H7 (cell line): ENCODE results near the gene APOBEC4. TPM values are rescaled to one million over a fixed set of nuclear protein-coding genes. Genes with fewer than 3 reads are reported as not detected.

Experiments used
- DNase-seq: peaks from one replicate; pipeline ENCODE4 v3.0.0; 2012
- H3K27me3 ChIP-seq: 2 replicates; pipeline ENCODE4 v1.6.0; 2011; ENCODE audit warnings: mild to moderate bottlenecking, low read length; ENCODE audit not compliant: control insufficient read depth, insufficient read depth
- H3K36me3 ChIP-seq: replicated peaks from 2 replicates; pipeline ENCODE4 v1.5.1; 2011; ENCODE audit warnings: low read length; ENCODE audit not compliant: control insufficient read depth, insufficient read depth
- H3K4me3 ChIP-seq: 2 replicates; pipeline ENCODE4 v1.5.1; 2011; ENCODE audit warnings: low read depth, mild to moderate bottlenecking, control low read depth, low read length, moderate library complexity; ENCODE audit not compliant: insufficient read depth
- total RNA-seq: library from RNA; depleted of rRNA; stranded (reverse); fragments of >200 nt; shearing (Covaris generic); gene quantifications from 2 replicates; pipeline ENCODE4 v1.2.3, GENCODE V29; 2014

APOBEC4 gene
- total RNA-seq, 1 experiment from 2014 or later: not detected

DNA sequence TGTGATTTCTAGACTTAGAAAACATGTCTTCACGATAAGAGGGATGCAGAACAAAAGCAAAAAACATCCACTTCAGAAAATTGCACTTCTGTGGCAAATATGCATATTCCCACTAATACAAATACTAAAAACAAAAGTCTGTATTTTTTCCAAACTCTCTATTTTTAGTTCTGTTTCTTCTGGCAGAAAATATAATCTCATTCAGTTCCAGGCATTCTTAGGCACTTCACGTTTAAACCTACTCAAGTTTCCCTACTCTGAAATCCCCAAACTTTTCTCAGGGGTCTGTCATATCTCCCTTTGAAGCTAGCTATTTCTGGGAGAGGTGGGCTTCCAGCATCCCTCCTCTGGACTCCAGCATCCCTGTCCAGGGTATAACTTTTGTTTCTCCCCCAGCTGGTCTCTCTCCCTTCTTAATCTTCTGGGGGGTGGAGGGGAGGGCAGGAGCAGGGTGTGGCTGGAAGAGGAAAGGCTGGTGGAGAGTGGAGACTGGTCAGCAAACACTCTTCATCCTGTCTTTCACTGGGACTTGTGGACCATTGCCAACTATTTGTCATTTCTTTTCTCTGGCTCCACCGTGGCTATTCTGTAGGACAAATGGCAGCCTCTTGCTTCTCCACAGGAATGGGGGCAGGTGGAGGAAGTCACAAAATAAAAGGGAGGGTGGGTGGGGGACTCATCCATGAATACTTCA lies 43.2 kb downstream of the APOBEC4 start:
- DNase-seq: no peak
- Histone ChIP-seq H3K4me3 (no peak overlapping the region), H3K36me3 (no peaks in the 10 kb centered on the region), H3K27me3 (no peaks in the 10 kb centered on the region)

DNA sequence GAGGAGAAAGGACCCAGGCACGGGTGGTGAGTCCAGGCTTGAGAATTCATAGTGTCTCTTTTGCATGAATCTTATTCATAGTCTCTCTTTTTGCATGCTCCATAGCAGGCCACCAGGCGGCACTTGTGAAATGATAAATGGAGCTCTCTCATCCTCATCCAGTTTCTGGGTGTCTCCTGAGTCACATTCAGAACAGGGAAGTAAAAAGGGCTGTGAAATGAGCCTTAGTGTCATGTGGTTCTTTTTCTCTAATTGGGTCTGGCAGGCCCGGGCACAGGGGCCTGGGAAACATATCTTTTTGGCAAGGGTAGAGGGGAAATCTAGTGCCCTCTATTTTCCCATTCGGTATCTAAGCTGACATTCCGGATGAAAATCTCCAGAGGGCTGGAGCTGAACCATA lies 43.8 kb downstream of the APOBEC4 start:
- H3K36me3 ChIP-seq: no peaks in the 10 kb centered on the region
- no peak for DNase-seq
- no peak overlapping the region for H3K4me3 ChIP-seq
- no peaks in the 10 kb centered on the region for H3K27me3 ChIP-seq

DNA sequence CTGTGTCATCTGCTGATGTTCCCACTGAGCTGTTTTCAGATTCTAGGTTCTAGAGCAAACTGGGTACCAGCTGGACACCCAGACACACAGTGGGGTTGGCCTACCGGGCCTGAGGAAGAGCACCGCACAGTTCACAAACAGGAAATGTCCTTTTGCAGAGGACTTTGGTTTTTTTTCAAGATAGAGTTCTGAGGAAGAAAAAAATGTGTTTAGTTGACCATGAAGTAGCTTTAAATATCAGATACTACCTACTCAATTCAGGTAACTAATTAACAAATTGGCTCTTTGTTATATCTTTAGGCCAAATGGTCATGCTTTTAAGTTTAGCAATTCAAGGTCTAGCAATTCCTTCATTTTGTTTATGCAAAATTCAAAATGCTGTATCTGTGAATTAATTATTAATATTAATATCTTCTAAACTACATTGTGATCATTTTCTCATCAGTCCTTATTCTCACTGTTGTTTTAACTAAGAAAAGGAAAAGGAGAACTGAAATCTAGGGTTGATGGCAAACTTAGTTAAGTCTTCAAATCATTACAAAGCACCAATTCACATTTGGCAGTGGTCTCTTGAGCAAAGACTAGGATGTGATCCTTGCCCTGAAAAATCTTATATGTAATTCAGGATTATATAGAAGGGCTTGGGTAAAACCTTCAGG lies 45.7 kb downstream of the APOBEC4 start:
- DNase-seq: no peak
- H3K36me3 ChIP-seq: no peaks in the 10 kb centered on the region
- H3K27me3 ChIP-seq: no peaks in the 10 kb centered on the region
- H3K4me3 ChIP-seq: no peak overlapping the region

DNA sequence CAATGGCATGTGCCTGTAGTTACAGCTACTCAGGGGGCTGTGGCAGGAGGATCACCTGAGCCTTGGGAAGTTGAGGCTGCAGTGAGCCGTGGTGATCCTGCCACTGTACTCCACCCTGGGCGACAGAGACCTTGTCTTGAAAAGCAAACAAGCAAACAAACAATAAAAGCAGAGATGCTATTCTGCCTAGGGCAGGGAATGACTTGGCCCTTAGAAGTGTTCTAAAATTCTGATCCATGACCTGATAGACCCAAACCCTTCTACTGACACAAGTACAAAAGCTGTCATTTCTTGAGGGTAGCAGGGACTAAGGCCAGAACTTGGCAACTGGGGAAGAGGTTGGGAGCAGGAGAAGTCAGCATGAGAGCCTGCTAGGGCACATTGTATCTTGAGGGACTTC lies 47.2 kb downstream of the APOBEC4 start:
- H3K27me3 ChIP-seq: no peaks in the 10 kb centered on the region
- DNase-seq: no peak
- no peaks in the 10 kb centered on the region for H3K36me3 ChIP-seq
- no peak overlapping the region for H3K4me3 ChIP-seq

DNA sequence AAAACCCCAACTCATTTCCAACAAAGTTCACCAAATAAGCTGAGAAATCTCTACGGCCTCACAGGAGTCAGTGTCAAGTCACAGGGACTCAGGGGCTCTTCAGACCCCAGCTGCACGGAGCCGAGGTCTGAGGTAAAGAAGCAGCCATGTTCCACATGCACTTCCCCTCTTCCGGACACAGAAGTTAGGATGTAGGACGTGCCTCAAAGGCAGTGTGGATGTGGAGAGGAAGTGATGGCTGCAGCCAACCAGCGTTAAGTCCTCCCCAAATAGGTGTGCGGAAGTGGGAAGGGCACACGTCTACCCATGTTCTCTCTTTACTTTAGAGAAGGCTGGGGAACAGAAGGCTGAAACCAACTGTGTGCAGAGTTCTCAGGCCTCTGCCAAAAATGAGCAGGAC lies 48.3 kb downstream of the APOBEC4 start:
- Histone ChIP-seq H3K4me3 (no peak overlapping the region), H3K27me3 (no peaks in the 10 kb centered on the region), H3K36me3 (no peaks in the 10 kb centered on the region)
- no peak for DNase-seq

DNA sequence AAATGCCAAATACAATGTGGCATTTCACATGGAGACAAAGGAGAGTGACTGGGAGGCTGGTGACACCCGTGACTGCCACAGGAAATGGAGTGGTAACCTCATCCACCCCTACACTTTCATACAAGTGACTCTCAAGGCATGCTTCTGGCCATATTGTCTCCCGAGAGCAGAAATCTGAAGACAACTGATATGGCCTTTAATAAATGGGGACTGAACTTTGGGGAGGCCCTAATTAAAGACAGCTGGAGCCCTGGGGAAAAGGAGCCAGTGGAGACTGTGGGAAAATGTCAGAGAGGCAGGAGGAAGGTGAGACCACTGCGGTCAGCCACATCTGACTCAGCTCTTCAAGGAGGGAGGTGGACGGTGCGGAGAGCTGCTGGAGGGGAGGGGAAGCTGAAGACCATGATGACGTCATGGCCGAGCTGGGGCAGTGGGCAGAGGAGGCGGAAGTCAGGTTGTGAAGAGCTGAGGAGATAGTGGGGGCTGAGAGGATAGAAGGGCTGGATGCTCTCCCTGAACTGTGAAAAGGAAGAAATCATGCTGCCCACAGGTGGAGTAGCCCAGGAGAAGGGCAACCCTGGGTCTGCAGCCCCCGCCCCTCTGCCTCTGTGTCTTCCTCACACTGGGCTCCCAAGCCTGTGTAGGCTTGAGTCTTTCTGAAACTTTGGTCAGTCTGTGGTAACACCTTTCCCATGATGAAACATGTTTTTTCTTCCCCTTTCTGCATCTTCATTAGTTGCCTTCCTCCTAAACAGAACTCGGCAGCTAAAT lies 48.9 kb downstream of the APOBEC4 start:
- Histone ChIP-seq H3K36me3 (no peaks in the 10 kb centered on the region), H3K27me3 (no peaks in the 10 kb centered on the region), H3K4me3 (no peak overlapping the region)
- no peak for DNase-seq

DNA sequence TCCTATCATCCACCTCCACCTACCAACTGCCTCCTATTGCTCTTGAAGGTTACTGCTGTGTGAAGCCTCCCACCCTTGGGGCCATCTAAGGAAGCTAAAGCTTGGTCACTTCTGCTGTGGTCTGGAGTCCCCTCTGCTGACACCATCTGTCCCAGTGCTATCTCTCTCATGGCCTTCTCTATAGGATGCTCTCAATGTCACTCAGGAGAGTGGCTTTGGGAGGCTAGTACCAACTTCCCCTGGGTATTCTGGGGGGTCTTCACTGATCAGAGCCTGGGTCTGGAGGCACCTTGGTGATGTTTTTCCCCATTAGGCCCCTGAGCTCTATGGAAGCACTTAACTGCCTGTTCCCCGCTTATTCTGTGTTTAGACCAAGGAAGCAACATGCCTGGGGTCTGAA lies 50.6 kb downstream of the APOBEC4 start:
- no peak for DNase-seq
- Histone ChIP-seq H3K36me3 (no peaks in the 10 kb centered on the region), H3K4me3 (no peak overlapping the region), H3K27me3 (no peaks in the 10 kb centered on the region)

DNA sequence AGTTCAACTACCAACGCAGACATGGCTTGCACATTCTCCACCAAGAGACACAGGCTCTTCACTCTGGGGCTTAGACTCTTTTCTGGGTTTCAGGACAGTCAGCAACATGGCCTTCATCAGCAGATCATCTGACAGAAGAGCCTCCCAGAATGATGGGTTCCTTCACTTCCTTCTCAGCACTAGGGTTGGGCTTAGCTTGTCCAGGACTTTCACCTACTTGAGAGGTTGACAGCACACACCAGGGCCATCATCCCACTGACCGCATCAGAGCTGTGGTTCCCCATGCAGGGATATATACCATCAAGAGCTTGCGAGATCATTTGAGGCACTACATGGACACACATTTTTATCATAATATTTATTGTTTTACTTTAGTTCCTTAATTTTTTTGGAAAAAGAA lies 52.5 kb downstream of the APOBEC4 start:
- Histone ChIP-seq H3K27me3 (no peaks in the 10 kb centered on the region), H3K4me3 (no peak overlapping the region), H3K36me3 (no peaks in the 10 kb centered on the region)
- DNase-seq: no peak

DNA sequence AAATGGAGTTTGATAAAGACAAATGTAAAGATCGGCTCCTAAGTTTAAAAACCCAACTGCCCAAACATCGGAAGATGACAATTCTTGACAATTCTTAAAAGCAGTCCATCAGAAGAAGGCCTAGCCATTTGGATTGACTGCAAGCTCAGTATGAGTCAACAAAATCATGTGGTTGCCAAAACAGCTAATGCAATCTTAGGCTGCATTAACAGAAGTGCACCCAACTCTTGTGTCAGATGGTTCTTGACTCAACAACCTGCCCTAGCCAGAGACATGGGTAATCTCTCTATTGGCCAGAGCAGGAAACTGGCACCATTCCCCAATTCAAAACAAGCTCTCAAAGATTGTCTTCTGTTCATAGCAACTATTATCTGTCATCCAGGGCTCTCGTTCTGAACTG lies 53.0 kb downstream of the APOBEC4 start:
- Histone ChIP-seq H3K4me3 (no peak overlapping the region), H3K27me3 (no peaks in the 10 kb centered on the region), H3K36me3 (no peaks in the 10 kb centered on the region)
- no peak for DNase-seq

DNA sequence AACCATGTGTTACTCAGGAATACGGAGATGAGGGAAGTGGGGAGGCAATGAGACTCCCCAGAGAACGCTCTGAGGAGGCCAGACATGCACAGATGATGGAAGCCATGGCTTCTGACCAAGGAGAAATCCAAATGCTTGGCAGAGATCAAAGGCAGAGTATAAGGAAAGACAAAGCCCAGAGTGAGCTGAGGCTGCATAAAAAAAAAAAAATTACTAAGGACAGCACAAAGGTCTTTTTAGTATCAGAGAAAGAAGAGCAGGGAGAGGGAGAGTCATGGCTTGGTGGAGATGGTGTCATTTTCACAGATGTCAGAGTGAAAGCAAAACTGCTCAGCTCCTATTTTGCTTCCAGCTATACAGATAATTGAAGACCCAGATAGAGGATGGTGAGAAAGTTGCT lies 54.7 kb downstream of the APOBEC4 start:
- Histone ChIP-seq H3K36me3 (no peaks in the 10 kb centered on the region), H3K27me3 (no peaks in the 10 kb centered on the region), H3K4me3 (no peak overlapping the region)
- no peak for DNase-seq

DNA sequence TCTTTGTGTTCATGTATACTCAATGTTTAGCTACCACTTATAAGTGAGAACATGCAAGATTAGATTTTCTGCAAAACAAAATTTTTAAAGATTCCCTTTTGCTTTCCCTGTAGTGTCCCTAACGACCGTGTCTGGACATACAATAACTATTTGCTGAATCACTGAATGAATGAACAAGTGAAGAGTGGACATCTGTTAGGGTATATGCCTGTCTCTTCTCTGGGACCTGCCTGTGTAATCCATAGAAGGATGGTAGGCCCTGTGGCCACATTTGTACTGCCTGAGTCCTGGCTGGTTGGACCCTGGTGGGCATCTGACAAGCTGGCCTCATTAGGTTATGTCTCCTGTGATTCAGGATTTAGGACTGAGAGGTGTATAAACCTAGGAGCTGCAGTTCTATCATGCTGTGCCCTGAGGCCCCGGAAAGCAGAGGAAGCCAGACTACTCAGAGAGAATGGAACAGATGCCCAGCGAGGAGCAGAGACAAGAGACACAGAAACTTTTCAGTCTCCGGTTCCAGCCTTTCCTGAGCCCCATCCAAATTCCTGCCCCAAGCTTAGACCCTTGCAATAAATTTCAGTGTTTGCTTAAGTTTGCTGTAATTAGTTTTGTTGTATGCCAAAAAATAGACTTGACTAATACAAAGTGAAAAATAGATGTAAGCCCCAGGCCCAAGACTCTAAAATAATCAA lies 55.3 kb downstream of the APOBEC4 start:
- H3K4me3 ChIP-seq: no peak overlapping the region
- DNase-seq: no peak
- no peaks in the 10 kb centered on the region for H3K36me3 ChIP-seq

DNA sequence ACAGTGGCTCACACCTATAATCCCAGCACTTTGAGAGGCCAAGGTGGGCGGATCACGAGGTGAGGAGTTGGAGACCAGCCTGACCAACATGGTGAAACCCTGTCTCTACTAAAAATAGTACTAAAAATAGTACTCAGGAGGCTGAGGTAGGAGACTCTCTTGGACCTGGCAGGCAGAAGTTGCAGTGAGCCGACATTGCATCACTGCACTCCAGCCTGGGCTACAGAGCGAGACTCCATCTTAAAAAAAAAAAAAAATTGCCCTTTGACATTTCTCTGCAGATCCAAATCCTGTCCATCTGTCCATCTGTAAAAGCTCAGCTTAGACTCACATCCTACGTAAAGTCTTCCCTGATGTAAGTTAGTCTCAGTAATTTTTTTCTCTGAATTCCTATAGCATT lies 56.6 kb downstream of the APOBEC4 start:
- DNase-seq: no peak
- Histone ChIP-seq H3K27me3 (no peaks in the 10 kb centered on the region), H3K36me3 (no peaks in the 10 kb centered on the region), H3K4me3 (no peak overlapping the region)

More for the DNA sequence above, 55.3 kb downstream of the APOBEC4 start:
- no peaks in the 10 kb centered on the region for H3K27me3 ChIP-seq
